ENCODE data around the gene ETS2. TPM values are rescaled to one million over a fixed set of nuclear protein-coding genes. Genes with fewer than 3 reads are reported as not detected.

The ETS2 gene
- total RNA-seq, 1 donor from 2014 or later: 16.2 TPM

DNA sequence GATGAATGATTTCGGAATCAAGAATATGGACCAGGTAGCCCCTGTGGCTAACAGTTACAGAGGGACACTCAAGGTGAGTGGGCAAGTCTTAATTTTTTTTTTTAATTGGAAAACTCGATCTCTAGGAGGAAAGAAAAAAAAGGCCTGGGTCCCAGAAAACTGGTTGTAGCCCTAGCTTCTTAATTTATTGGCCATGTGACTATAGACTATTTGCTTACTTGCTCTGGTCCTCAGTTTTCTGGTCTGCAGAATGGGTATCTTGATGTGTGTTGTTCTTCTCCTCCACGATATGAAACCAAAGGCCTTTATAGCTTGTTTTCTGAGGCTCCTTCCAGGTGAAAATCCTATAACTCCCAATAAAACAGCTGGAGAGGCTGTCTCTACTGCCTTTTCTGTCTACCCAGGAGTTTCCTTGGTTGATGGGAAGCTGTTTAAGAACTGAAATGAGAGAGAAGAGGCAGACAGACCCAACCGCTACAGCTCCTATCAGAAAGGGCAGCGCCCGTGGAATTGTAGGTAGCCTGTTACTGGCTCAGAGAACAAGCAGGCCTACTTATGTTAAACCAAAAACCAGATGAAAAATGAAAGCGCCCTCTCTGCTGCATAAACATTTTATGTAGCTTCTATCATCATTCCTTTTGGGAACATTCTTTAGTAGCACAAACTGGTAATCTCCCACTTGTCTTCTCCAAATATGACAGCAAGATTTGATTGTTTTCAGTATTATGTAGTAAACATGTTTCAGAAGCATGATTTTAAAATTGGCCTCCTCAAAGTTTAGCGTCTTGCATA, 4.5 kb downstream of the ETS2 start:
- peaks cover 12% of the 10 kb centered on the region for H3K36me3 Mint-ChIP-seq (ENCODE audit: unreplicated experiment)
- no peak overlapping the region for H3K4me3 Mint-ChIP-seq (ENCODE audit: unreplicated experiment)
- H3K4me1 Mint-ChIP-seq (ENCODE audit: low read depth, unreplicated experiment): peaks cover 9% of the 10 kb centered on the region
- peaks cover 9% of the 10 kb centered on the region for H3K27me3 Mint-ChIP-seq (ENCODE audit: unreplicated experiment)
- no peak for DNase-seq
- H3K27ac Mint-ChIP-seq (ENCODE audit: unreplicated experiment): no peak overlapping the region
- TF ChIP-seq, protein P1, sequence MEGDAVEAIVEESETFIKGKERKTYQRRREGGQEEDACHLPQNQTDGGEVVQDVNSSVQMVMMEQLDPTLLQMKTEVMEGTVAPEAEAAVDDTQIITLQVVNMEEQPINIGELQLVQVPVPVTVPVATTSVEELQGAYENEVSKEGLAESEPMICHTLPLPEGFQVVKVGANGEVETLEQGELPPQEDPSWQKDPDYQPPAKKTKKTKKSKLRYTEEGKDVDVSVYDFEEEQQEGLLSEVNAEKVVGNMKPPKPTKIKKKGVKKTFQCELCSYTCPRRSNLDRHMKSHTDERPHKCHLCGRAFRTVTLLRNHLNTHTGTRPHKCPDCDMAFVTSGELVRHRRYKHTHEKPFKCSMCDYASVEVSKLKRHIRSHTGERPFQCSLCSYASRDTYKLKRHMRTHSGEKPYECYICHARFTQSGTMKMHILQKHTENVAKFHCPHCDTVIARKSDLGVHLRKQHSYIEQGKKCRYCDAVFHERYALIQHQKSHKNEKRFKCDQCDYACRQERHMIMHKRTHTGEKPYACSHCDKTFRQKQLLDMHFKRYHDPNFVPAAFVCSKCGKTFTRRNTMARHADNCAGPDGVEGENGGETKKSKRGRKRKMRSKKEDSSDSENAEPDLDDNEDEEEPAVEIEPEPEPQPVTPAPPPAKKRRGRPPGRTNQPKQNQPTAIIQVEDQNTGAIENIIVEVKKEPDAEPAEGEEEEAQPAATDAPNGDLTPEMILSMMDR (IDR thresholded peaks at IDR 0.05; ENCODE audit: partially characterized antibody, unreplicated experiment): no peak
- peaks cover 3% of the 10 kb centered on the region for H3K9me3 Mint-ChIP-seq (ENCODE audit: unreplicated experiment)

DNA sequence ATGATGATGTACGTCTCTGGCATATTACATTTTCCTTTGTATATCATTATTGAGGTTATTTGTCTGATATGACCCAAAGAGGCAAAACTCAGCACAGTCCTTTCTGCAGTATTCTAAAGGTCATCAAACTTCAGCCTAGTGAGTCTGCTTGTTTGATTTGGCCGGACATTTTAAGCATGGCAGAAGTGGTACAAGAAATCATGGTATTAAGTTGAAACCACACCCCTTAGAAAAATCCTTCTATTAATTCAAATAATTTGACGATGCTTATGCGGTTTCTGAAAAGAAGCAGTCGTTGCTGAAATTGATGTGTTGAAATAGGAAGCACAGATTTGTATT, 5.1 kb downstream of the ETS2 start:
- Mint-ChIP-seq H3K27me3 (ENCODE audit: unreplicated experiment) (peaks cover 9% of the 10 kb centered on the region), H3K9me3 (ENCODE audit: unreplicated experiment) (peaks cover 3% of the 10 kb centered on the region), H3K4me3 (ENCODE audit: unreplicated experiment) (no peak overlapping the region), H3K4me1 (ENCODE audit: low read depth, unreplicated experiment) (peaks cover 9% of the 10 kb centered on the region), H3K27ac (ENCODE audit: unreplicated experiment) (no peak overlapping the region), H3K36me3 (ENCODE audit: unreplicated experiment) (peaks cover 12% of the 10 kb centered on the region)
- TF ChIP-seq, protein P1 (IDR thresholded peaks at IDR 0.05; ENCODE audit: partially characterized antibody, unreplicated experiment): no peak
- DNase-seq: no peak

DNA sequence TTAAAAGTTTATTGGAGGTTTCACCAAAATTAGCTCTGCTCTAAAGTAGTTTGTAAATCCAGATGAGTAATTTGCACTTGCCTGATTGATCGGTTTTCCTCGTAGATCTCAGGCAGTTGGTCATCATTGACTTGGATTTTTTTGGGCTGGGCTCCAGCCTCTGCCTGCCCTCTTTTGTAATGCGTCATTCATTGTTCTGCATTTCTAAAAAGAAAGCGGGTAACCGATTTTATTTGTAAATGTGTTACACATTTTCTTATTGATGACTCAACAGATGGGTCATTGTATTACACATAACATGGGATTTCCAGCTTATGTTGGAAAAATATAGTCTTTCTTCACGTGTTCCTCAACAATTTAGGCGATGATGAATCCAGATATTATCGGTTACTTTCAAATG, 5.5 kb downstream of the ETS2 start:
- Mint-ChIP-seq H3K4me1 (ENCODE audit: low read depth, unreplicated experiment) (peaks cover 9% of the 10 kb centered on the region), H3K4me3 (ENCODE audit: unreplicated experiment) (no peak overlapping the region), H3K27ac (ENCODE audit: unreplicated experiment) (no peak overlapping the region), H3K36me3 (ENCODE audit: unreplicated experiment) (peaks cover 12% of the 10 kb centered on the region), H3K9me3 (ENCODE audit: unreplicated experiment) (peaks cover 3% of the 10 kb centered on the region), H3K27me3 (ENCODE audit: unreplicated experiment) (peaks cover 9% of the 10 kb centered on the region)
- no peak for DNase-seq
- TF ChIP-seq, protein P1 (IDR thresholded peaks at IDR 0.05; ENCODE audit: partially characterized antibody, unreplicated experiment): no peak

DNA sequence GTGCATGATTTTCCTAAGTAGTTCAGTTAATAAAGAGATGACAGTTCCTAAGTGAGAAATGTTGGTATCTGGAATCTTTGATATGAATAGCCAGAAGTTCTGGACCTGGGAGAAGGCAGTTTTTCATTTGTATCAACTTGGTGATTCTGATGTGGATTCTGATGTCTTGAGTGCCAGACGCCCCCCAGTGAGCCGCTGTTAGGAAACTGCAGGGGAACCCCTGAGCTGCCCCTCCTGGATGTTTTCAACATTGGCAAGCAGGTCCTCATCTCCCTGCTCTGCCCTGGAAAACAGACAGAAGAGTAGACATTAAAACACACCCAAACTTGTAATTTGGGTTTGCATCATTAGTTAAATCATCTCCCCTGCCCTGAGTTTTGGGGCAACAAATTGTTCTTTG, 7.4 kb downstream of the ETS2 start:
- no peak overlapping the region for H3K27ac Mint-ChIP-seq (ENCODE audit: unreplicated experiment)
- no peak overlapping the region for H3K4me3 Mint-ChIP-seq (ENCODE audit: unreplicated experiment)
- H3K36me3 Mint-ChIP-seq (ENCODE audit: unreplicated experiment): peaks cover 12% of the 10 kb centered on the region
- no peak for DNase-seq
- H3K9me3 Mint-ChIP-seq (ENCODE audit: unreplicated experiment): no peaks in the 10 kb centered on the region
- TF ChIP-seq, protein P1 (IDR thresholded peaks at IDR 0.05; ENCODE audit: partially characterized antibody, unreplicated experiment): no peak
- peaks cover 4% of the 10 kb centered on the region for H3K4me1 Mint-ChIP-seq (ENCODE audit: low read depth, unreplicated experiment)
- H3K27me3 Mint-ChIP-seq (ENCODE audit: unreplicated experiment): peaks cover 4% of the 10 kb centered on the region

DNA sequence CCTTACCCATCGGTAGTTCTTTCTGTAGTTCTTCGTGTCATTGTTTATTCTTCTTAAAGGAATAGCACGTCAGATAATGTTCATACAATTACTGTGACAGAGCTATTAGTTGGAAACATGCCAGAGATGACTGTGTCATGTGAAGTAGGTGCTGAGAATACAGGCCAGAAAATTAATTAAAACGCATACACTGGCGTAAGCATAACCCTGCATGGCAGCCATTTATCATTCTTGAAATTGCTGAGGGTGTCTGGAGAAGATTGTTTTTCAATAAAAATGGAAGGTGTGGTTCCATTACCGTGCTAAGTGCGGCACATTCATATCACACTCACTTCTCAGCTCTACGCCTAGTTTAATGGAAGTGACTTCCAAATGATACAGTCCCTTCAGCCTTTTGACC, 7.8 kb downstream of the ETS2 start:
- Mint-ChIP-seq H3K27me3 (ENCODE audit: unreplicated experiment) (no peaks in the 10 kb centered on the region), H3K36me3 (ENCODE audit: unreplicated experiment) (peaks cover 12% of the 10 kb centered on the region), H3K4me1 (ENCODE audit: low read depth, unreplicated experiment) (peaks cover under 1% of the 10 kb centered on the region), H3K27ac (ENCODE audit: unreplicated experiment) (no peak overlapping the region), H3K9me3 (ENCODE audit: unreplicated experiment) (no peaks in the 10 kb centered on the region), H3K4me3 (ENCODE audit: unreplicated experiment) (no peak overlapping the region)
- TF ChIP-seq, protein P1 (IDR thresholded peaks at IDR 0.05; ENCODE audit: partially characterized antibody, unreplicated experiment): no peak
- no peak for DNase-seq

Measured in glutamatergic neuron (in vitro differentiated cells).